A172 (cell line): Measurements from ENCODE around the gene ATAT1. TPM values are rescaled to one million over a fixed set of nuclear protein-coding genes. Genes with fewer than 3 reads are reported as not detected.
A peak's percentile ranks its signal among the peaks of the same experiment; 100 is the strongest.

Experiments used
- DNase-seq: peaks from one replicate; pipeline ENCODE4 v3.0.0-alpha.2; 2015; ENCODE audit warnings: low spot score
- total RNA-seq: library from RNA; depleted of rRNA; stranded (reverse); fragments of >200 nt; shearing (Covaris generic); gene quantifications from 2 replicates; pipeline ENCODE4 v1.2.3, GENCODE V29; 2014; rRNA removed

The ATAT1 gene
- total RNA-seq, 1 experiment from 2014 or later = 2.4 TPM

DNA sequence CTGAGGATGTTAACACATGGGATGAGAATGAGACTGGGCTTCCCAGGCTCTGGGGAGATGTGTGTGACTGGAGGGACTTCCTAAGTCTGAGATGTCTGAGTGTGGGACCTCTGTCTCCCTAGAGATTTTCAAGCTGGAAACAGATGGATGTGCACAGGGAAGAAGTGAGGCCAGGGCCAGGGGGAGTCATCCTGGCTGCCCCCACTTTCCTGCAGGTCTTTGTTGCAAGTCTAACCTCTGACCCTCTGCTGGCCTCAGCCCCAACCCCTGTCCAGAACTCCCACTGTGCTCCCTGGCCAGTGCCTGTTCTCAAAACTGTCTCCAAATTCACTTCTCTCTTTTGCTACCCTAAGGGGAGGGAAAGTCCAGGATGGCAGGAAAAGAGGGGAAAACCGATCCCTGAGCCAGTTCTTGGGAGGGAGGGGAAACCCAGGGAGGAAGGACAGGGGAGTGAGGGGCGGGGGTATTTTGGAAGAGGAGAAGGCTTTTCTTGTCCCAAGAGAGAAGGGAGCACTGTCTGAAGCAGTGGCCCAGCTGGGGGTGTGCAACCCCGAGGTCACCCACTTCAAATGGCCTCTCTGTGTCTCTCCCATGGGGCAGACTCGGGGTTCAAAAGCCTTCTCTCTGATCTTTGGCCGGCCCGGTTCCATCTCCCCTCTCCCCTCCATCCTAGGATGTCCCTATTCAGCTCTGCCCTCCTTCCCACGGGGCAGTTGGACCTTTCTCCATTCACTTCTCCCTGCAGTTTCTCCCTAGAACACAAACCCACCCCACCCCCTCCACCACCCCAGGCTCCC, 56.7 kb downstream of the ATAT1 start:
- DNase-seq = no peak

DNA sequence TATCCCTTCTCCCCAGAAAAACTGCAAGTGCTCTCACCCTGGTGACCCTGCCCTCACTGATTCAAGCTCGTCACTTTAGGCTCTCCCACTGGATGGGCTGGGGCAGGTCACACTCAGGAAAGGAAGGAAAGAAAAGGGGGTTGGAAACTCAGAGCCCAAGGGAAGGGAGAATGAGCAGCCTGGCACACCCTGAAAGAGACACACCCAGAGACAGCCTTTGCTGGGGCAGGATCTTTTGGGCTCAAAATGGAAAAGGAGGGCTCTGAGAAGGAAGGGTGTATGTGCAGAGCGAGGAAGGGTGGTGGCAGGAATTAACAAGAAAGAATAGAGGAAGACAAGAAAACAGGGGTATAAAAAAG, 57.3 kb downstream of the ATAT1 start:
- DNase-seq = no peak

DNA sequence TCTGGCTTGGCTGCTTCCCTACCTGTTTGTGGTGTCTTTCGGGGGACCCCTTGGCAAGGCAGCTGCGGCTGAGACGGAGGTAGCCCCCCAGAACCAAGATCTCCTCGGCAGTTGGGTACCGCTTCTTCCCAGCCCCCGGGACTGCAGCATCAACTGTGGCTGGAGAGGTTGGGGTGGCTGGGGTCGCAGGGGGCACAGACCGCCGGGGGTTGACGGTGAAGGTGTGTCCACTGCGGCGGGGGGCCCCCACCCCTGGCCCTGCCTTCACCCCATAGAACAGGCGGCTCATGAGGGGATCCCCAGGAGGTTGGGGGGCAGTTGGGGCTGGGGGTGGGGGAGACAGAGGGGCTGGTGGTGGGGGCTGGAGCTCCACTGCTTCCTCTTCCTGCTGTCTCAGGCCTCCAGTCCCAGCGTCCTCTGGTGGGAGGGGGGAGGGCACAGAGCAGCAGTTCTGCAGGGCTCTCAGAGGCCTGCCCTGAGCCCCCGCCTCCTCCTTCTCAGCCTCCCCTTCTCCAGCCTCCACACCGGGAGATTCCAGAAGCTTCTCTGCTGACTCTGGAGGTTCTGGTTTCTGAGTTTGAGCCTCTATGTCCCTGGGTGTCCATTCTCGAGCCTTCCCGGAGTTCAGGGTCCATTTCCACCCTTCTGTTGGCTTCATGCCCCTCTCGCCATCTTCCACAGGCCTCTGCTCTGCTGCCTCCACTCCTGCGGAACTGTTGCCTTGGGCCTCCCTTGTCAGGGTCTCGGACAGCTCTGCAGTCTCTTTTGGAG, 57.9 kb downstream of the ATAT1 start:
- no peak for DNase-seq

DNA sequence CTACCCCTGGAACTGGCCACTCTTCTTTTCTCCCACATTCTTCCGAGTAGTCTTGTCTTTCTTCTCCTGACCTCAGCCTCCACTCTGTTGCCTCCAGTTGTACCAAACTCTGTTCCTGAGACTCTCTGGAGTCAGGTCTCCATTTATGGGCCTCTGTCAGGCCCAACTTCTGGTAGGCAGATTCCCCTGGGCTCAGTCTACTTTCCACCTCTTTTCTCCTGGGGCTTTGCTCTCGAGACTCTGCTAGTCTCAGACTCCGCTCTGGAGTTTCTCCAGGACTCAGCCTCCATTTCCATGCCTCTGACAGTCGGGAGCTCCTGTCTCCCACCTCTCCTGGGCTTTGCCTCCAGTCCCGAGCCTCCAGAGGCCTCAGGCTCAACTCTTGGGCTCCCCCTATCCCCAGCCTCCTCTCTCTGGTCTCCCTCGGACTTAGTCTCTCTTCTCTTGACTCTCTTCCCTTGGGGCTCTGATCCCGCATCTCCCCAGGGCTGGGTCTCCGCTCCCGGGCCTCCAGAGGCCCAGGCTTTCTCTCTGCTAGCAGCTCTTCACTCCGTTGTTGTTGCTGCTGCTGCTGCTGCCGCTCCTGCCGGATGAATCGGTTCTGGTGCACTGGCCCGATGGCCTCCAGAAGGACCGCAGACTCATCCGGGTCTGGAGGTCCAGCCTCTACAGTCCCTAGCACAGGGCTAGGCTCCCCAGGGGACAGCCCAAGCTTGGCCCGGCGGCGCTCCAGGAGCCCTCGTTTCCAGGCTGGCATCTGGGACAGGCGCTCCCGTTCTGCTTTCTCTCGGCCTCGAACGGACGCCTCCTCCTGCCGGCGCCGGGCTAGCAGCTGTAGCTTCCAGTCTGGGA, 58.7 kb downstream of the ATAT1 start:
- no peak for DNase-seq

DNA sequence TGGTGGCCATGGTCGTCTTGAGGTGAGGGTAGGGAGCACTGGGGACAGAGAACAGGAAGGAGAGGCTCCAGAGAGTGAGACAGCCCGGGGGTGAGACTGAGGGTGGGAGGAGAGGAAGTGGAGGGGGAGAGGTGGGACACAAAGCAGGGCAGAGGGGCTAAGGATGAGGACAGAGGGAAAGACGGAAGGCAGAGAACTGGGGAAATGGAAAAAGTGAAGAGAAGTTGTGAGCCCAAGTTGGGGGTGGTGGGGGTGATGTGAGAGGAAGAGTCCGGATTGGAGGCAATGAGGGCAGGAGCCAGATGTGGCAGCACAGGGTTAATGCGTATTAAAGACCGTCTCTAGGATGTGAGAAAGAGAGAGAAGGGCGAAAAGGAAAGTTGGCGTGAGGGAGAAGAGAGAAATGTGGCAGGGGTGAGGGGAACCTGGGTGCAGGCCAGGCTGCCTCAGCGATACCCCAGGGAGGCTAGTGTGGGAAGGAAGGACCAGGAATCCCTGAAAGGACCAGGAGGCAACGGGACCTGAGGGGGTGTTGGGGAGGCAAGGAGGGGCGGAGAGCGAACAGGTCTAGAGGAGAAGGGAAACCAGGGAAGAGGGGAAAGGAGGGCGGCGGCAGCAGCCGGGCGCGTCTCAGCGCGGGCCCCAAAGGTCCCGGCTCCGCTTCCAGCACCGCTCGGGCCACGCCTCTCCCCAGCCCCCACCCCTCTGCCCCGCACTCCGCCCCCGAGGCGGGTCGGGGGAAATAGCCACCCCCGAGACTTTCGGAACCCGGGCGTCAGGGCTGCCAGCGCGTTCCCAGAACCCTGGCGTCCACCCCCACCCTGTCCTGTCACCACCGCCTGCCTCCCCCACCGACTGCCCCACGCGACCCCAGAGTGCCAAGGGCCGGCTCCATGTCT, 59.6 kb downstream of the ATAT1 start, which contains the start of gene PPP1R18:
Gene PPP1R18 (minus strand): TSS at position 637 of the 899 bp plus-strand sequence. CDS start 627 bp downstream, at position 10.
- DNase-seq = peak; percentile 52

DNA sequence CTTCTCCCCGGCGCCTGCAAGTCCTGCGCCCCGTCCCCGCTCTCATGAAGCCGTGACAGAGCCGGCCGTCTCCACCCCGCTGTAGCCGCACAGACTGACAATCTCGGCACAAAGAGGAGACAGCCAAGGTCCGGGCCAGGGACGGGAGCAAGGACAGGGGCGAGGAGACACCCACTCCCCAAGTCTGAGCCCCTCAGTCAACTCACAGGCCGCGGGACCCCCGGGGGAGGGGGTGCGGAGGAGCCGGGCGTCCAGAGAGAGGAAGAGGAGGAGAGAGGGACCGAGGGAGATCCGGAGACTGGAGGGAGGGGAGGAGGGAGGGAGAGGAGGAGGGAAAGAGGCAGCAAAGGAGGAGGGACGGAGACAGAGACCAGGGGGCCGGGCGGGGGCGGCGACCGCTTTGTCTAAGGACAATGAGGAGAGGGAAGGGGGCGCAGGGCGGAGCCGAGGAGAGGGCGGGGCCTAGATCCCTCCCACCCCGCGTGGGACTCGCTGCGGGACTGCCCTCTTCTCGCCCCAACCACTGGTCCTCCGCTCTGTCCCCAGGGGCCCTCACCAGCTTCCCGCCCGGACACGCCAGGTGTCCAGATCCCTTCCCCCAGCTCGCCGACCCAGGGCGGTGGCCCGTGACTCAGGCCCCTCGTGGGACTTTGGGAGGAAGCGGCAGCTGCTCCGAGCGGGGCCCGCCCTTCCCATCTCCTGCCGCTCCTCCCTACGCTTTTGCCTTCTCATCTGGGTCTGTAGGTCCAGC, 60.4 kb downstream of the ATAT1 start:
- DNase-seq = peak; percentile 98

DNA sequence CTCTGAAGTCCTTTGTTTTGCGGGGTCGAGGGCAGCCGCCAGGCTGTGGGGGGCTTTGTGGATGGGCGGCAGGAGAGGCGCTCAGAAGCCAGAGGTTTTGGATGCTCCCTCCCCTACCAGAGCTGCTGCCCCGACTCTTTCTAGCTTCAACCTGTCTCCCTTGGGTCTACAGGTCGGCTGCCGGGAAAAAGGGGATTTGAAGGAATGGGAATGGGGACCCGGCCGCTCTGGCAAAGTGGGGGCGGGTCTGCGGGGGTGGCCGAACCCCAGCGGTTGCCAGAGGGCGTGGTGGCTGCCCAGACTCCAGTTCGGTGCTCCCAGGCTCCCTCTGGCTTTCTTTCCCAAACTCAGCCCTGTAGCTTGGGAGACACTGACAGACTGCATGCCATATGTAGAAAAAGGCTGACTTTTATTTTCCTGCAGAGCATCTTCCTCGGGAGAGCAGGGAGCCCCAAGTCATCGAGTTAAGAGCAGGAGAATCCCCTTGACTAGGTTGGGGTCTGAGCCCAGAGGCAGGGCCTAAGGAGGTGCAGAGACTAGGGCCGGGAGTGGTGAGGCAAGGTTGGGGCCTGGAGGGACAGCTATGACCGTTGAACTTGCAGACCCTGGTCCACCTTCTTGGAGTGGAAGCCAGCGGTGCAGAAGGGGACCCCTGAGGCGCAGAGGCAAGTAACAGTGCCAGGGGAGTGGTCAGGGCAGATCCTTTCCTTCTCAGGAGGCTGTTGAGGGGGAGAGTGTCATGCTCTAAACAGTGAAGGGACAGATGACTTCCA, 61.2 kb downstream of the ATAT1 start:
- peak; percentile 46 for DNase-seq

DNA sequence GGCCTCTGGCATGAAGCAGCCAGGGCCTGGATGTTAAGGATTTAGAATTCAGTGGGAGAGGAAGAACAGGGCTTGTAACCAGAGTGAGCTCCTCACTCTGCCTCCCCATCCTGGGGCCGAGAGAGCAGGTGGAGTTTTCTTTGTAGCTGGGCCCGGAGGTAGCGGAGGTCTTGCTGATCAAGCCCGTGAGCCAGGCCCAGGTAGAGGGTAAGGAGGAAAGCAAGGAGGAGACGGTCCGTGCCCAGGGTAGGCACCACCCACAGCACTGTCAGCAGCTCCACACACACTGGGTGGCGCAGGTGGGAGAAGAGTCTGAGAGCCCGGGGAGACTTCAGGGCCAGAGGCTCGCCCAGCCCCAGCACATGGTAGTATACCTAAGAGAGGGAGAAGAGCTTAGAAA, 61.9 kb downstream of the ATAT1 start:
- no peak for DNase-seq

DNA sequence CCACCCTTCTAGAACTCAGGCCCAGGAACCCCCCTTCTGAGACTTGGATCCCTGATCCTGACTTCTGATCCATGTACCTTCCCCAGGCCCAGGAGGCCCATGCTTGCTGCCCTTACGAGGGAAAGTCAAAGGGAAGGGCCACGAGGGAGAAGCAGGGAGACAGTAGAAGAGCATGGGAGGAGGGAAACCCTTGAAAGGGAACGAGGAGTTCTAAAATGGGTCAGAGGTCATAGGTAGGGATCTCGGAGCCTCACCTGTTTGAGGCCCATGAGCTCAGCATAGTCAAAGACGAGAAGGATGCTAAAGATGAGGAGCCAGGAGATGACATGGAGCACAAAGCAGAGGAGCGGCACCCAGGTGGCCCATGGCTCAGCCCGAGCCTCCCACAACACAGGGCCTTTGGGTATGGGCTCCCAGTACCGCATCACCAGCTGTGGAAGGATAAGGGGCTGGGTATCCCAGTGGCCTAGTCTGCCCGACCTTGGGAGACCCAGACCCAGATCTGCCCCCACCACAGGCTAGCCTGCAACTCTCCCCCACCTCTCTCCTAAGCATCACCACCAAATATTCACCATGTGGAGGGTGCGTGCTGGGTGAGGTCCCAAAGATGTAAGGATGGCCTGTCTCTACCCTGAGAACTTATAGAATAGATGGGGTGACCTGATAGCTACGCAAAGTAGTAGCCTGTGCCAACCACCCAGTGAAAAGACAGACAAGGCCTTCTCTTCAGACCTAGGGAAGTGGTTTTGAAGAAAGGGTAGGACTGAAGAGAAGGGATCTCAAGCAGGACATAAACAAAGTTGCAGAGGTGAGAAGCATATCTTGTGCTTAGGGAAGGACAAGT, 62.6 kb downstream of the ATAT1 start:
- no peak for DNase-seq

DNA sequence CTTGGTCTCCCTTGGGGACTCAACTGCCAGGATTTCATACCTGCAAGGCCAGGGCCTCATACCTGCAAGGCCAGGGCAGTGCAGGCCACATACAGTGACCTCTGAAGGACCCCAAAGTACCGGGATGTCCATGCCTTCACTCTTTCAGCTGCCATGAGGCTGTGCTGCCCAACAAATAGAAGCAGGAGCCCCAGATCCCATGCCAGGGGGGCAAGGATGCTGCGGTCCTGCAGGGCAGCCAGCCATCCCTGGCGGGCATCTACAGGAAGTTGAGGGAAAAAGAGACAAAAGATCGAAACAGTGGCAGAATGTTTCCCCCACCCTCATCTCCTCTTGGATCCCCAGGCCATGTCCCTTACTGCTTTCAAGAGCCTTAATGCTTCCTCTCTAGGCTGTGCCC, 63.3 kb downstream of the ATAT1 start:
- DNase-seq = no peak

DNA sequence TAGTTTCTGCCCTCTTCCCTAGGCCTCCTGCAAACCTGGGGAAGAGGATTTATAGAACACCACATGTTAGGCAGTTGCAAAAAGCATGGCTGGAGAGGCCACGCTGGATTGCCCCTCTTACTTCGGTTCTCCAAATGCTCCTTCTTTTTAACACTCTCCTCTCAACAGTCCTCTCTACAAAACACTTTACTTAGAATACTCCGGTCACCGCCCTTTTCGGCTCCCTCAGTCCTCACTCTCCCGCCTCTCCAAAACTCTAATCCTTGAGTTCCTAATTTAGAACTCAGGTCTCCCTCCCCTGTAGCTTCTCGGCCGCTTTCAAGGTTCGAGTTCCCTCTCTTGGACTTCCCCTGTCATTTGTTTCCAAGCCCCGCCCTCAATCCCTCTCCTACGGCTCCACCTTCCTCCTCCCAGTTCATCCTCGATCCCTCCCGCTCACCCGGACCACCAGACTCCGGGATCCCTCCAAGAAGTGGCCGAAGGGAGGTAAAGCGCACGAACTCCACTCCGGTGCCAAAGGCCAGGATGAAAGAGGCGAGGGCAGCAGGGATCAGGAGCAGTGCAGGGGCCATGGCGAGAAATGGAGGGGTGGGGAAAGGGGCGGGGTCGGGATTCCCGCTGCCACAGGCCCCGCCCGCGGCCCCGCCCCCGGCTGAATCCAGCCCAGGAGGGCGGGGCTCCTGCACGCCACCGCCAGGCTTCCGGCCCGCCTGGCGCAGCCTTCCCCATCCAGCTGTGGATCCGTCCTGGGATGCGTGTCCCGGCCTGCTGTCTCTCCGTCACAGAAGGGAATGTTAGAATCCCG, 63.9 kb downstream of the ATAT1 start, which contains the start of gene NRM:
Gene NRM (minus strand): TSS at position 582 of the 805 bp plus-strand sequence. CDS start 10 bp downstream, at position 572.
- peak; percentile 89 for DNase-seq

DNA sequence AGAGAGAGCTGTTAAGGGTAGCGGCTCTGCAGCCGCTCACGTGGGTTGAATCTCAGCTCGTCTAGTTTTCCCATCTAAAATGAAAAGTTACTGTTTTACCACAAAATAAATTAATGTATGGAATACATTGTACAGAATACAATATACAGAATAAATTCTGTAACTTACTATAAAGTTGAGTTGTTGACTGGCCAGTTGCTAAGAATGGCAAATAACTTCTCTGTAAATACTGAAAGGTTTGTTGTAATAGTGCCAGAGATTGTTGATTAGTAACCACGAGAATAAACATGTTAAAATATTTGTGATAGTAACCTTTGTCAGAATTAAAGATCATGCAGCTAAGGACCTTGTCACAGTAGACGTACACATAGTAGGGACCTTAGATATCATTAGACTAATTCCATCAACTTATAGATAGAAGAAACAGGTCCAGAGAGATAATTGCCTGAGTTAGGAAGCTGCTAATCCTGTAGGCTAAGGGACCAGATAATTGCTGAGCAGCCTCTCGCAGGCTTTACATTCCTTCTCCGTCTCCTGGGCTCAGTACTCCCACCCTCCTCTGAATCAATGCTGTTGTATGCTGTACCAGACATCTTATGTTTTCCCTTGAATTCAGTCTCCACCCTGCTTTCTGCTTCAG, 64.7 kb downstream of the ATAT1 start:
- peak; percentile 11 for DNase-seq

Other genes starting within 250 kb of the ATAT1 start
- gene HLA-E, start 137.4 kb upstream of the ATAT1 start, total RNA-seq = 86.1 and 89.5 TPM in 2 replicates
- gene GNL1, start 70.4 kb upstream of the ATAT1 start, total RNA-seq = 15.0 and 28.2 TPM in 2 replicates
- 5.5 and 7.6 TPM in 2 replicates for gene PRR3, start 69.6 kb upstream of the ATAT1 start, total RNA-seq
- gene ABCF1, start 55.4 kb upstream of the ATAT1 start, total RNA-seq = 45.6 and 45.7 TPM in 2 replicates
- gene PPP1R10, start 9.6 kb upstream of the ATAT1 start, total RNA-seq = 22.6 and 28.2 TPM in 2 replicates
- 76.8 and 82.8 TPM in 2 replicates for gene MRPS18B, start 9.0 kb upstream of the ATAT1 start, total RNA-seq
- gene C6orf136, start 20.3 kb downstream of the ATAT1 start, total RNA-seq = 4.8 and 6.1 TPM in 2 replicates
- 30.4 and 36.1 TPM in 2 replicates for gene DHX16, start 46.1 kb downstream of the ATAT1 start, total RNA-seq
- gene PPP1R18, start 59.8 kb downstream of the ATAT1 start, total RNA-seq = 62.3 and 66.2 TPM in 2 replicates
- 13.2 and 14.0 TPM in 2 replicates for gene NRM, start 64.1 kb downstream of the ATAT1 start, total RNA-seq
- gene MDC1, start 90.4 kb downstream of the ATAT1 start, total RNA-seq = 4.8 and 7.6 TPM in 2 replicates
- gene TUBB, start 93.5 kb downstream of the ATAT1 start, total RNA-seq = 1,118 and 1,364 TPM in 2 replicates
- gene FLOT1, start 115.8 kb downstream of the ATAT1 start, total RNA-seq = 163 and 165 TPM in 2 replicates
- gene IER3, start 117.7 kb downstream of the ATAT1 start, total RNA-seq = 61.1 and 63.2 TPM in 2 replicates